Smooth muscle cell (in vitro differentiated cells): Measurements from ENCODE around the gene CYB5RL. TPM values are rescaled to one million over a fixed set of nuclear protein-coding genes. Genes with fewer than 3 reads are reported as not detected.
A peak's percentile ranks its signal among the peaks of the same experiment; 100 is the strongest.

Source experiments
- DNase-seq: peaks from one replicate; lab custom pipeline; 2025; ENCODE audit not compliant: unreplicated experiment; lab: John Stamatoyannopoulos, UW
- H2AFZ ChIP-seq: fragments of 200-600 bp; sonication (generic); 2 replicates; pipeline ENCODE4 v1.6.0; 2016; ENCODE audit warnings: antibody characterized with exemption, low read depth, mild to moderate bottlenecking
- H3F3A ChIP-seq: fragments of 200-600 bp; sonication (generic); 2 replicates; pipeline ENCODE4 v1.6.0; 2017; ENCODE audit warnings: antibody characterized with exemption, low read depth
- H3K27ac ChIP-seq: fragments of 200-600 bp; sonication (generic); 2 replicates; pipeline ENCODE4 v1.5.1; 2016; ENCODE audit warnings: low read depth, mild to moderate bottlenecking
- H3K27me3 ChIP-seq: fragments of 200-600 bp; sonication (generic); 2 replicates; pipeline ENCODE4 v1.6.1; 2016; ENCODE audit warnings: low read depth, mild to moderate bottlenecking
- H3K36me3 ChIP-seq: fragments of 200-600 bp; sonication (generic); 2 replicates; pipeline ENCODE4 v1.5.1; 2016; ENCODE audit warnings: low read depth
- H3K4me1 ChIP-seq: fragments of 200-600 bp; sonication (generic); 2 replicates; pipeline ENCODE4 v1.5.1; 2016; ENCODE audit warnings: low read depth
- H3K4me2 ChIP-seq: fragments of 200-600 bp; sonication (generic); 2 replicates; pipeline ENCODE4 v1.6.0; 2016; ENCODE audit warnings: mild to moderate bottlenecking
- H3K4me3 ChIP-seq: fragments of 200-600 bp; sonication (generic); 2 replicates; pipeline ENCODE4 v1.5.1; 2016; ENCODE audit warnings: mild to moderate bottlenecking
- H3K79me2 ChIP-seq: fragments of 200-600 bp; sonication (generic); 2 replicates; pipeline ENCODE4 v1.6.0; 2016; ENCODE audit warnings: low read depth, mild to moderate bottlenecking
- H3K9ac ChIP-seq: fragments of 200-600 bp; sonication (generic); 2 replicates; pipeline ENCODE4 v1.6.0; 2016; ENCODE audit warnings: low read depth
- H3K9me3 ChIP-seq: fragments of 200-600 bp; sonication (generic); replicated peaks from 2 replicates; pipeline ENCODE4 v1.5.1; 2016; ENCODE audit warnings: low read depth
- H4K20me1 ChIP-seq: fragments of 200-600 bp; sonication (generic); 2 replicates; pipeline ENCODE4 v1.6.0; 2016; ENCODE audit warnings: low read depth
- CTCF ChIP-seq: fragments of 200-600 bp; sonication (generic); IDR thresholded peaks from 2 replicates; pipeline ENCODE4 v1.5.1; 2017; ENCODE audit warnings: borderline replicate concordance, mild to moderate bottlenecking, antibody characterized with exemption; ENCODE audit not compliant: insufficient read depth, poor library complexity, severe bottlenecking
- WGBS: methylation state at CpG from one replicate; pipeline ENCODE4 v1.1.7; 2016; ENCODE audit warnings: low lambda C conversion rate; 5-methylcytosine and 5-hydroxymethylcytosine counted together
- polyA plus RNA-seq: library from polyadenylated mRNA; unstranded; fragments of >200 nt; fragmentation: Nextera tagmentation; extraction: Ambion mirVana; gene quantifications from 2 replicates; pipeline ENCODE4 v1.2.1, GENCODE V29; 2016
- total RNA-seq: library from RNA; depleted of rRNA; stranded (reverse); fragments of >200 nt; gene quantifications from 2 replicates; pipeline ENCODE4 v1.2.3, GENCODE V29; 2014

Gene CYB5RL
- total and polyA plus RNA-seq, 2 experiments from 2014 or later: 1.5 to 3.8 TPM

GRCh38 chr1:54174106-54174505 lies 25.7 kb downstream of the CYB5RL start:
- Histone ChIP-seq H3K79me2 (no peaks in the 10 kb centered on the region), H3K36me3 (no peaks in the 10 kb centered on the region), H3K27ac (no peak overlapping the region), H3K4me2 (no peak overlapping the region), H3K4me1 (no peaks in the 10 kb centered on the region), H4K20me1 (no peaks in the 10 kb centered on the region), H3K27me3 (no peaks in the 10 kb centered on the region), H2AFZ (no peak overlapping the region), H3K9me3 (no peaks in the 10 kb centered on the region), H3F3A (no peaks in the 10 kb centered on the region), H3K9ac (no peak overlapping the region), H3K4me3 (no peak overlapping the region)
- WGBS: 96% methylated on average over 4 of the region's 4 CpGs
- TF ChIP-seq CTCF: no peak
- no peak for DNase-seq

- WGBS: 90% methylated on average over 9 of the region's 9 CpGs
- no peaks in the 10 kb centered on the region for H3F3A ChIP-seq
- no peaks in the 10 kb centered on the region for H3K27me3 ChIP-seq
- no peak overlapping the region for H3K9ac ChIP-seq
- no peak overlapping the region for H3K27ac ChIP-seq
- H3K4me3 ChIP-seq: no peak overlapping the region
- no peak for DNase-seq
- no peak overlapping the region for H3K4me2 ChIP-seq
- no peak overlapping the region for H2AFZ ChIP-seq
- no peaks in the 10 kb centered on the region for H3K4me1 ChIP-seq
- H3K79me2 ChIP-seq: no peaks in the 10 kb centered on the region
- no peaks in the 10 kb centered on the region for H3K36me3 ChIP-seq
- no peaks in the 10 kb centered on the region for H3K9me3 ChIP-seq
- H4K20me1 ChIP-seq: no peaks in the 10 kb centered on the region
- TF ChIP-seq CTCF: no peak
These were observed 26.1 kb downstream of the CYB5RL start for GRCh38 chr1:54173681-54174080.

- H3K9me3 ChIP-seq: no peaks in the 10 kb centered on the region
- H4K20me1 ChIP-seq: no peaks in the 10 kb centered on the region
- no peaks in the 10 kb centered on the region for H3K36me3 ChIP-seq
- H3K79me2 ChIP-seq: no peaks in the 10 kb centered on the region
- H3K9ac ChIP-seq: no peak overlapping the region
- H3K27me3 ChIP-seq: no peaks in the 10 kb centered on the region
- no peak overlapping the region for H3K4me2 ChIP-seq
- H3K27ac ChIP-seq: peak overlapping the region; percentile 14
- no peak for DNase-seq
- H3K4me1 ChIP-seq: no peaks in the 10 kb centered on the region
- no peak overlapping the region for H3K4me3 ChIP-seq
- H3F3A ChIP-seq: no peaks in the 10 kb centered on the region
- H2AFZ ChIP-seq: peak overlapping the region; percentile 20
- 79% methylated on average over 10 of the region's 10 CpGs for WGBS
- TF ChIP-seq CTCF: no peak
These were observed 26.9 kb downstream of the CYB5RL start for GRCh38 chr1:54172614-54173599.

GRCh38 chr1:54171606-54172005 lies 28.2 kb downstream of the CYB5RL start:
- no peak overlapping the region for H2AFZ ChIP-seq
- H3K4me1 ChIP-seq: no peaks in the 10 kb centered on the region
- H3K4me3 ChIP-seq: no peak overlapping the region
- 91% methylated on average over 8 of the region's 8 CpGs for WGBS
- no peak for DNase-seq
- no peaks in the 10 kb centered on the region for H3K36me3 ChIP-seq
- TF ChIP-seq CTCF: no peak
- H3K79me2 ChIP-seq: no peaks in the 10 kb centered on the region
- no peaks in the 10 kb centered on the region for H4K20me1 ChIP-seq
- no peak overlapping the region for H3K9ac ChIP-seq
- H3K4me2 ChIP-seq: no peak overlapping the region
- no peak overlapping the region for H3K27ac ChIP-seq
- no peaks in the 10 kb centered on the region for H3K9me3 ChIP-seq
- H3K27me3 ChIP-seq: no peaks in the 10 kb centered on the region
- no peaks in the 10 kb centered on the region for H3F3A ChIP-seq
